Activated gamma-delta T cell treated with anti-CD3 and anti-CD28 coated beads, Interleukin-2, amount 50 U/mL, for 16 hours (primary cell): ENCODE data around the gene SLC24A3.
A peak's percentile ranks its signal among the peaks of the same experiment; 100 is the strongest.

ENCODE experiments used
- DNase-seq: peaks from one replicate; pipeline ENCODE4 v3.0.0-alpha.2; 2020; ENCODE audit warnings: low read depth

The SLC24A3 gene

GRCh38 chr20:19502169-19502568 lies 289.7 kb downstream of the SLC24A3 start:
- DNase-seq: no peak

- DNase-seq: no peak
Measured at GRCh38 chr20:19504251-19504650, 291.8 kb downstream of the SLC24A3 start.

GRCh38 chr20:19506021-19506420 lies 293.6 kb downstream of the SLC24A3 start:
- DNase-seq: no peak

GRCh38 chr20:19508449-19508848 lies 296.0 kb downstream of the SLC24A3 start:
- no peak for DNase-seq

- DNase-seq: no peak
Measured at GRCh38 chr20:19510611-19511010, 298.2 kb downstream of the SLC24A3 start.

GRCh38 chr20:19511931-19512330 lies 299.5 kb downstream of the SLC24A3 start:
- no peak for DNase-seq

GRCh38 chr20:19512886-19513677 lies 300.6 kb downstream of the SLC24A3 start:
- DNase-seq: no peak

- DNase-seq: no peak
Measured at GRCh38 chr20:19515074-19515473, 302.6 kb downstream of the SLC24A3 start.

- DNase-seq: no peak
Measured at GRCh38 chr20:19519466-19519865, 307.0 kb downstream of the SLC24A3 start.

- no peak for DNase-seq
Measured at GRCh38 chr20:19520261-19520660, 307.8 kb downstream of the SLC24A3 start.

- DNase-seq: no peak
Measured at GRCh38 chr20:19522071-19522801, 309.8 kb downstream of the SLC24A3 start.

GRCh38 chr20:19522836-19523590 lies 310.6 kb downstream of the SLC24A3 start:
- DNase-seq: no peak

GRCh38 chr20:19524691-19525090 lies 312.2 kb downstream of the SLC24A3 start:
- DNase-seq: no peak

- DNase-seq: no peak
Measured at GRCh38 chr20:19527509-19527908, 315.1 kb downstream of the SLC24A3 start.

GRCh38 chr20:19528286-19529030 lies 316.0 kb downstream of the SLC24A3 start:
- no peak for DNase-seq

- DNase-seq: no peak
Measured at GRCh38 chr20:19530006-19530405, 317.6 kb downstream of the SLC24A3 start.

- no peak for DNase-seq
Measured at GRCh38 chr20:19531446-19531845, 319.0 kb downstream of the SLC24A3 start.

GRCh38 chr20:19538556-19538955 lies 326.1 kb downstream of the SLC24A3 start:
- no peak for DNase-seq

GRCh38 chr20:19539191-19539590 lies 326.7 kb downstream of the SLC24A3 start:
- DNase-seq: no peak

- DNase-seq: peak; percentile 7
Measured at GRCh38 chr20:19540392-19540791, 327.9 kb downstream of the SLC24A3 start.

GRCh38 chr20:19543101-19543500 lies 330.7 kb downstream of the SLC24A3 start:
- no peak for DNase-seq

GRCh38 chr20:19544684-19545083 lies 332.2 kb downstream of the SLC24A3 start:
- DNase-seq: no peak
